ENCODE results near the gene TYW1B.
"Not testable (repeated sequence)": the region's sequence is repeated elsewhere in the genome, so short reads cannot be mapped to it uniquely, and the experiment has no call there.

GRCh38 chr7:72590023-72590422, 238.0 kb downstream of the TYW1B start:
- not testable (repeated sequence) for TF ChIP-seq NFRKB, FOXK2 (IDR thresholded peaks at IDR 0.05)

All from HEK293T (cell line).